BJ (cell line): Measurements from ENCODE around the gene MAB21L2. TPM values are rescaled to one million over a fixed set of nuclear protein-coding genes. Genes with fewer than 3 reads are reported as not detected.

ENCODE experiments used
- CTCF ChIA-PET: fragments of 350-600 bp; formaldehyde crosslinking; extraction: SDS; loops from one replicate; lab custom pipeline; 2021; ENCODE audit warnings: antibody characterized with exemption, inconsistent platforms; lab: Yijun Ruan, JAX
- POLR2A ChIA-PET: fragments of 300-600 bp; sonication (Branson Sonifier 250); formaldehyde crosslinking; extraction: SDS; loops from one replicate; lab custom pipeline; 2021; ENCODE audit warnings: antibody characterized with exemption; lab: Charles Lee
- DNase-seq: peaks from one replicate; pipeline ENCODE4 v3.0.0-alpha.2; 2011; ENCODE audit warnings: low read depth
- H3K27me3 ChIP-seq: 2 replicates; pipeline ENCODE4 v1.6.0; 2011; ENCODE audit warnings: low read length; ENCODE audit not compliant: control insufficient read depth, insufficient read depth
- H3K36me3 ChIP-seq: 2 replicates; pipeline ENCODE4 v1.5.1; 2011; ENCODE audit warnings: low read length; ENCODE audit not compliant: control insufficient read depth, insufficient read depth
- H3K4me3 ChIP-seq: 2 replicates; pipeline ENCODE4 v1.5.1; 2011; ENCODE audit warnings: low read depth, mild to moderate bottlenecking, control low read depth, low read length
- CTCF ChIP-seq: IDR thresholded peaks from 2 replicates; pipeline ENCODE4 v1.5.1; 2011; ENCODE audit warnings: low read depth, mild to moderate bottlenecking, control low read depth, inconsistent platforms, low read length, moderate library complexity; ENCODE audit not compliant: insufficient read depth
- polyA plus RNA-seq: library from polyadenylated mRNA; depleted of rRNA; stranded (reverse); fragments of >200 nt; gene quantifications from 2 replicates; pipeline ENCODE4 v1.2.3, GENCODE V29; 2011

MAB21L2 gene
- polyA plus RNA-seq, 1 experiment = not detected

- ChIA-PET CTCF (interaction anchor here (0.7 kb wide), 1 partner anchor 34 kb away, joined by 3 read pairs; no protein-coding TSS in a partner anchor), POLR2A (no interaction called here)
- no peaks in the 10 kb centered on the region for H3K27me3 ChIP-seq
- no peaks in the 10 kb centered on the region for H3K36me3 ChIP-seq
- no peak overlapping the region for H3K4me3 ChIP-seq
- no peak for DNase-seq
- TF ChIP-seq CTCF = no peak
These were observed 9.5 kb downstream of the MAB21L2 start for GRCh38 chr4:150591406-150591805.

- ChIA-PET CTCF (no interaction called here), POLR2A (no interaction called here)
These were observed 10.0 kb downstream of the MAB21L2 start for GRCh38 chr4:150591904-150592303.

GRCh38 chr4:150593996-150594395 lies 12.0 kb downstream of the MAB21L2 start:
- H3K36me3 ChIP-seq = no peaks in the 10 kb centered on the region
- peak; percentile 44 for TF ChIP-seq CTCF
- POLR2A ChIA-PET = no interaction called here
- CTCF ChIA-PET = interaction anchor here (0.8 to 1.6 kb wide), 4 partner anchors 10 to 296 kb away, joined by 3 read pairs; partner anchors contain the start of gene MAB21L2
- no peaks in the 10 kb centered on the region for H3K27me3 ChIP-seq
- no peak for DNase-seq
- no peak overlapping the region for H3K4me3 ChIP-seq

More at GRCh38 chr4:150591904-150592303, 10.0 kb downstream of the MAB21L2 start:
- no peaks in the 10 kb centered on the region for H3K36me3 ChIP-seq
- H3K4me3 ChIP-seq = no peak overlapping the region
- DNase-seq = no peak
- H3K27me3 ChIP-seq = no peaks in the 10 kb centered on the region
- TF ChIP-seq CTCF = no peak

- no peak for DNase-seq
- H3K4me3 ChIP-seq = no peak overlapping the region
- no peak for TF ChIP-seq CTCF
- POLR2A ChIA-PET = interaction anchor here (0.7 kb wide), 1 partner anchor 50 kb away, joined by 5 read pairs; no protein-coding TSS in a partner anchor
- CTCF ChIA-PET = interaction anchor here (0.8 kb wide), 1 partner anchor 300 kb away, joined by 3 read pairs; no protein-coding TSS in a partner anchor
- H3K36me3 ChIP-seq = no peaks in the 10 kb centered on the region
- no peaks in the 10 kb centered on the region for H3K27me3 ChIP-seq
These were observed 17.0 kb downstream of the MAB21L2 start for GRCh38 chr4:150598909-150599308.

GRCh38 chr4:150599547-150599946 lies 17.6 kb downstream of the MAB21L2 start:
- TF ChIP-seq CTCF = no peak
- POLR2A ChIA-PET = interaction anchor here (0.7 kb wide), 1 partner anchor 51 kb away, joined by 5 read pairs; no protein-coding TSS in a partner anchor
- CTCF ChIA-PET = interaction anchor here (0.8 kb wide), 1 partner anchor 301 kb away, joined by 3 read pairs; no protein-coding TSS in a partner anchor

More at GRCh38 chr4:150599547-150599946, 17.6 kb downstream of the MAB21L2 start:
- no peak for DNase-seq
- Histone ChIP-seq H3K27me3 (no peaks in the 10 kb centered on the region), H3K4me3 (no peak overlapping the region), H3K36me3 (no peaks in the 10 kb centered on the region)
